GM12878 (cell line): ENCODE results near the gene CTNNA3. TPM values are rescaled to one million over a fixed set of nuclear protein-coding genes. Genes with fewer than 3 reads are reported as not detected.

ENCODE experiments used
- ATAC-seq: fragments of 200-7000 bp; cut with Tn5 transposase; 3 replicates; pipeline ENCODE4 v1.9.1; 2020; ENCODE audit warnings: mild to moderate bottlenecking, moderate library complexity
- BruUV-seq: library from RNA; stranded (reverse); fragments of 400-500 nt; replicated peaks from 2 replicates; lab custom pipeline; 2021; lab: Mats Ljungman, UMichigan
- CTCF ChIA-PET: fragments of 300-600 bp; sonication (Branson Sonifier 250); formaldehyde crosslinking; extraction: SDS; loops from one replicate; lab custom pipeline; 2021; ENCODE audit warnings: inconsistent platforms; lab: Yijun Ruan, JAX
- POLR2A ChIA-PET: fragments of 350-600 bp; formaldehyde crosslinking; extraction: SDS; loops from one replicate; lab custom pipeline; 2021; ENCODE audit warnings: inconsistent platforms; lab: Charles Lee
- RAD21 ChIA-PET: fragments of 300-600 bp; sonication (Branson Sonifier 250); formaldehyde crosslinking; loops from one replicate; lab custom pipeline; 2023; ENCODE audit warnings: antibody characterized with exemption; ENCODE audit not compliant: unreplicated experiment; lab: Charles Lee
- SMC1A ChIA-PET: fragments of 300-600 bp; sonication (Branson Sonifier 250); formaldehyde crosslinking; loops from one replicate; lab custom pipeline; 2023; ENCODE audit not compliant: unreplicated experiment, uncharacterized antibody; lab: Charles Lee
- DNase-seq: peaks from one replicate; pipeline ENCODE4 v3.0.0-alpha.2; 2011; ENCODE audit warnings: low read depth, low spot score
- FAIRE-seq: peaks from 3 replicates; lab custom pipeline; 2011; peaks lifted over from hg19 to GRCh38; lab: Jason Lieb, UNC
- H2AFZ ChIP-seq: 2 replicates; pipeline ENCODE4 v1.6.0; 2011; ENCODE audit warnings: low read depth, low read length, control low read depth; ENCODE audit not compliant: control insufficient read depth
- H3K27ac ChIP-seq: 2 replicates; pipeline ENCODE4 v1.5.1; 2011; ENCODE audit warnings: control low read depth; ENCODE audit not compliant: control insufficient read depth, insufficient read depth
- H3K27me3 ChIP-seq, 2 experiments: replicated peaks in 1 of 2; 2 replicates each; pipeline versions ENCODE4 v1.6.0 to v1.6.1; 2011; ENCODE audit warnings: low read length in 1 of 2; ENCODE audit not compliant: control insufficient read depth in 2 of 2, insufficient read depth in 2 of 2
- H3K36me3 ChIP-seq, 2 experiments: 2 replicates each; pipeline ENCODE4 v1.5.1; 2011; ENCODE audit warnings: low read length in 1 of 2; ENCODE audit not compliant: control insufficient read depth in 2 of 2, insufficient read depth in 2 of 2
- H3K4me1 ChIP-seq: 2 replicates; pipeline ENCODE4 v1.6.1; 2011; ENCODE audit warnings: mild to moderate bottlenecking, low read length, moderate library complexity, mixed read lengths; ENCODE audit not compliant: control insufficient read depth, insufficient read depth
- H3K4me2 ChIP-seq: 2 replicates; pipeline ENCODE4 v1.6.0; 2011; ENCODE audit warnings: control low read depth; ENCODE audit not compliant: control insufficient read depth, insufficient read depth
- H3K4me3 ChIP-seq: fragments of 200-600 bp; sonication (generic); 2 replicates; pipeline ENCODE4 v1.5.1; 2016
- H3K79me2 ChIP-seq: 2 replicates; pipeline ENCODE4 v1.6.0; 2011; ENCODE audit warnings: low read length; ENCODE audit not compliant: control insufficient read depth, insufficient read depth
- H3K9ac ChIP-seq: 2 replicates; pipeline ENCODE4 v1.8.0; 2011; ENCODE audit warnings: low read length, control low read depth, mixed read lengths; ENCODE audit not compliant: control insufficient read depth, insufficient read depth
- H3K9me3 ChIP-seq: replicated peaks from 3 replicates; pipeline ENCODE4 v1.5.1; 2011; ENCODE audit warnings: mild to moderate bottlenecking, low read length; ENCODE audit not compliant: control insufficient read depth, insufficient read depth
- H4K20me1 ChIP-seq: 2 replicates; pipeline ENCODE4 v1.6.0; 2011; ENCODE audit not compliant: control insufficient read depth, insufficient read depth
- CHD1 ChIP-seq: IDR thresholded peaks from 2 replicates; pipeline ENCODE4 v1.6.1; 2012; ENCODE audit warnings: low read depth, low read length, improper control_type of control experiment
- CHD2 ChIP-seq: IDR thresholded peaks from 2 replicates; pipeline ENCODE4 v1.6.1; 2011; ENCODE audit warnings: low read depth, low read length, improper control_type of control experiment, borderline replicate concordance
- FOXM1 ChIP-seq: IDR thresholded peaks from 2 replicates; pipeline ENCODE4 v1.6.1; 2012; ENCODE audit warnings: low read depth, mild to moderate bottlenecking, inconsistent platforms, low read length, moderate library complexity
- GABPA ChIP-seq: IDR thresholded peaks from 2 replicates; pipeline ENCODE4 v1.6.1; 2014; ENCODE audit warnings: antibody characterized with exemption, low read depth, mild to moderate bottlenecking, inconsistent platforms
- JUNB ChIP-seq: IDR thresholded peaks from 2 replicates; pipeline ENCODE4 v1.6.1; 2016; ENCODE audit warnings: antibody characterized with exemption, mild to moderate bottlenecking
- KAT2A ChIP-seq: conservative IDR thresholded peaks from 2 replicates; pipeline ENCODE4 v1.6.1; 2011; ENCODE audit warnings: low read depth, low read length; ENCODE audit not compliant: control insufficient read depth
- MEF2B ChIP-seq: fragments of 450-650 bp; IDR thresholded peaks from 2 replicates; pipeline ENCODE4 v1.6.1; 2018; ENCODE audit warnings: mild to moderate bottlenecking, moderate library complexity; ENCODE audit not compliant: partially characterized antibody, poor library complexity, severe bottlenecking
- MYB ChIP-seq: fragments of 150-350 bp; IDR thresholded peaks from 2 replicates; pipeline ENCODE4 v1.6.1; 2014; ENCODE audit warnings: mild to moderate bottlenecking, low read depth, low read length, borderline replicate concordance
- NR2F1 ChIP-seq: fragments of 450-650 bp; conservative IDR thresholded peaks from 2 replicates; pipeline ENCODE4 v1.6.1; 2017; ENCODE audit warnings: mild to moderate bottlenecking
- PAX5 ChIP-seq: IDR thresholded peaks from 2 replicates; pipeline ENCODE4 v1.6.1; 2011; ENCODE audit warnings: low read depth, low read length, borderline replicate concordance
- RBBP5 ChIP-seq: fragments of 200-600 bp; sonication (generic); conservative IDR thresholded peaks from 2 replicates; pipeline ENCODE4 v1.6.1; 2016
- RFX5 ChIP-seq: IDR thresholded peaks from 2 replicates; pipeline ENCODE4 v1.6.1; 2011; ENCODE audit warnings: low read depth, low read length, improper control_type of control experiment
- SMAD1 ChIP-seq: fragments of 450-650 bp; IDR thresholded peaks from 2 replicates; pipeline ENCODE4 v1.6.1; 2018; ENCODE audit warnings: mild to moderate bottlenecking, low read depth; ENCODE audit not compliant: partially characterized antibody
- SMAD5 ChIP-seq: IDR thresholded peaks from 2 replicates; pipeline ENCODE4 v1.6.1; 2016; ENCODE audit warnings: antibody characterized with exemption, low read depth
- SP1 ChIP-seq: IDR thresholded peaks from one replicate; pipeline ENCODE4 v1.6.1; 2011; ENCODE audit warnings: low read depth, low read length
- WRNIP1 ChIP-seq: IDR thresholded peaks from 2 replicates; pipeline ENCODE4 v1.6.1; 2011; ENCODE audit warnings: low read depth, low read length, improper control_type of control experiment, borderline replicate concordance
- ZNF687 ChIP-seq: fragments of 450-650 bp; IDR thresholded peaks from 2 replicates; pipeline ENCODE4 v1.6.1; 2017; ENCODE audit warnings: mild to moderate bottlenecking, moderate library complexity
- WGBS: methylation state at CpG from one replicate; pipeline ENCODE4 v1.1.6; 2016; ENCODE audit warnings: low lambda C conversion rate; ENCODE audit not compliant: insufficient replicate concordance, insufficient coverage; ENCODE audit errors: missing lambda C conversion rate; 5-methylcytosine and 5-hydroxymethylcytosine counted together
- in situ Hi-C: fragments of 300-500 bp; cut with MboI; formaldehyde crosslinking; loops from 9 replicates; pipeline ENCODE4 v1.14.3; 2018; ENCODE audit warnings: mixed read lengths
- intact Hi-C: fragments of 100-400 bp; cut with micrococcal nuclease; formaldehyde crosslinking; loops from one replicate; pipeline ENCODE4 v1.14.2; 2022; ENCODE audit not compliant: unreplicated experiment
- polyA plus RNA-seq, 11 experiments: library from polyadenylated mRNA; depleted of rRNA in 4 of 11; unstranded in 6 of 11; stranded (reverse) in 5 of 11; fragments of >200 nt; fragmentation: Nextera tagmentation in 4 of 11; fragmentation: Illumina TruSeq in 1 of 11; extraction: Ambion mirVana in 4 of 11; extraction: Trizol in 1 of 11; gene quantifications; 1 replicate in 1 of 11; 2 replicates in 10 of 11; pipeline versions ENCODE4 v1.2.1 to v1.2.3, GENCODE V29; 2011 to 2016; ENCODE audit warnings: inconsistent platforms in 2 of 11, missing spikeins in 2 of 11, low read depth in 1 of 11
- total RNA-seq, 4 experiments: library from RNA; depleted of rRNA in 3 of 4; stranded (reverse); fragments of >200 nt in 3 of 4; fragmentation: Illumina TruSeq in 1 of 4; extraction: Trizol in 1 of 4; gene quantifications; 2 replicates each; pipeline versions ENCODE4 v1.2.1 to v1.2.3, GENCODE V29; 2013 to 2021
- TF ChIP-seq, protein P1 (sequence below): fragments of 450-650 bp; IDR thresholded peaks from 2 replicates; pipeline ENCODE4 v1.6.1; 2017; ENCODE audit warnings: borderline replicate concordance
- TF ChIP-seq, protein P2 (sequence below): IDR thresholded peaks from 2 replicates; pipeline ENCODE4 v1.6.1; 2011; ENCODE audit warnings: low read depth, mild to moderate bottlenecking, low read length, moderate library complexity, borderline replicate concordance; ENCODE audit errors: extremely low read depth
- TF ChIP-seq, protein P3 (sequence below): IDR thresholded peaks from 2 replicates; pipeline ENCODE4 v1.6.1; 2012; ENCODE audit warnings: low read length, inconsistent platforms

CTNNA3 gene
- total and polyA plus RNA-seq, 10 of the 15 experiments (the other 5 are each of a cell fraction or from before 2014, with no cell fraction given): under 0.01 to 4.5 (median 0.22) TPM; not detected in 2

DNA sequence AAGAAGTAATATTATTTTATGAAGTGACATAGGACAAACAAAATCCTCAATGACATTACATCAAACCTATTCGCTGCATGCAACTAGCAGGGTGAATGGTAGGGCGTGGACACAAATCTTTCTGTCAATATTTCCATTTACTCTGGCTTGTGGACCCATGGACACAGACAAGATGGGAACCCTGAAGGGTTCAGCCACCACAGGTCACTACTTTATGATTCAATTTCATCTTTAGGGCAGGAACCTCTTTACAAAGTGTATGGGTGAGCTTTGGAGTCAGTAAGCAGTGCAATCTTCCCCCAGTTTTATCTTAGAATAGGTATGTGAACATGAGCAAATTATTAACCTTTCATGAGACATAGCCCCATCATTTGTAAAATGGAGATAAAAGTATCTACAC lies 1752.5 kb downstream of the CTNNA3 start:
- ATAC-seq: no peak
- intact Hi-C loops: no loop called here
- 0% methylated on average over 2 of the region's 2 CpGs for WGBS

More for the DNA sequence above, 1752.5 kb downstream of the CTNNA3 start:
- ChIA-PET SMC1A (interaction anchor here (1.2 kb wide), 1 partner anchor 446 kb away, joined by 3 read pairs; no protein-coding TSS in a partner anchor), CTCF (no interaction called here), POLR2A (no interaction called here), RAD21 (no interaction called here)
- no peak overlapping the region for H2AFZ ChIP-seq
- FAIRE-seq (no peak), DNase-seq (no peak)
- no peak for TF ChIP-seq KAT2A
- TF ChIP-seq PAX5: no peak
- TF ChIP-seq SMAD5: no peak
- TF ChIP-seq, protein P1, sequence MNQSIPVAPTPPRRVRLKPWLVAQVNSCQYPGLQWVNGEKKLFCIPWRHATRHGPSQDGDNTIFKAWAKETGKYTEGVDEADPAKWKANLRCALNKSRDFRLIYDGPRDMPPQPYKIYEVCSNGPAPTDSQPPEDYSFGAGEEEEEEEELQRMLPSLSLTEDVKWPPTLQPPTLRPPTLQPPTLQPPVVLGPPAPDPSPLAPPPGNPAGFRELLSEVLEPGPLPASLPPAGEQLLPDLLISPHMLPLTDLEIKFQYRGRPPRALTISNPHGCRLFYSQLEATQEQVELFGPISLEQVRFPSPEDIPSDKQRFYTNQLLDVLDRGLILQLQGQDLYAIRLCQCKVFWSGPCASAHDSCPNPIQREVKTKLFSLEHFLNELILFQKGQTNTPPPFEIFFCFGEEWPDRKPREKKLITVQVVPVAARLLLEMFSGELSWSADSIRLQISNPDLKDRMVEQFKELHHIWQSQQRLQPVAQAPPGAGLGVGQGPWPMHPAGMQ: no peak
- no peak for TF ChIP-seq SMAD1
- no peak for TF ChIP-seq FOXM1
- TF ChIP-seq RBBP5: no peak
- TF ChIP-seq MEF2B: no peak
- no peak for TF ChIP-seq MYB
- no peak for TF ChIP-seq CHD2
- TF ChIP-seq, protein P2, sequence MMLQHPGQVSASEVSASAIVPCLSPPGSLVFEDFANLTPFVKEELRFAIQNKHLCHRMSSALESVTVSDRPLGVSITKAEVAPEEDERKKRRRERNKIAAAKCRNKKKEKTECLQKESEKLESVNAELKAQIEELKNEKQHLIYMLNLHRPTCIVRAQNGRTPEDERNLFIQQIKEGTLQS: no peak
- TF ChIP-seq GABPA: no peak
- no peak for TF ChIP-seq JUNB
- TF ChIP-seq WRNIP1: no peak
- TF ChIP-seq SP1: no peak
- no peak for TF ChIP-seq CHD1
- TF ChIP-seq RFX5: no peak
- TF ChIP-seq ZNF687: no peak
- TF ChIP-seq NR2F1: no peak
- TF ChIP-seq, protein P3, sequence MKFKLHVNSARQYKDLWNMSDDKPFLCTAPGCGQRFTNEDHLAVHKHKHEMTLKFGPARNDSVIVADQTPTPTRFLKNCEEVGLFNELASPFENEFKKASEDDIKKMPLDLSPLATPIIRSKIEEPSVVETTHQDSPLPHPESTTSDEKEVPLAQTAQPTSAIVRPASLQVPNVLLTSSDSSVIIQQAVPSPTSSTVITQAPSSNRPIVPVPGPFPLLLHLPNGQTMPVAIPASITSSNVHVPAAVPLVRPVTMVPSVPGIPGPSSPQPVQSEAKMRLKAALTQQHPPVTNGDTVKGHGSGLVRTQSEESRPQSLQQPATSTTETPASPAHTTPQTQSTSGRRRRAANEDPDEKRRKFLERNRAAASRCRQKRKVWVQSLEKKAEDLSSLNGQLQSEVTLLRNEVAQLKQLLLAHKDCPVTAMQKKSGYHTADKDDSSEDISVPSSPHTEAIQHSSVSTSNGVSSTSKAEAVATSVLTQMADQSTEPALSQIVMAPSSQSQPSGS: no peak
- no peak overlapping the region for H3K4me2 ChIP-seq
- no peaks in the 10 kb centered on the region for H3K36me3 ChIP-seq
- no peaks in the 10 kb centered on the region for H3K9me3 ChIP-seq
- H3K4me1 ChIP-seq: no peaks in the 10 kb centered on the region
- BruUV-seq: no TSS peak
- no peak overlapping the region for H3K4me3 ChIP-seq
- H3K9ac ChIP-seq: no peak overlapping the region
- no peaks in the 10 kb centered on the region for H4K20me1 ChIP-seq
- no peaks in the 10 kb centered on the region for H3K27me3 ChIP-seq
- in situ Hi-C loops: no loop called here
- H3K79me2 ChIP-seq: no peaks in the 10 kb centered on the region
- no peak overlapping the region for H3K27ac ChIP-seq
